ENCODE results near the gene TRIM28. TPM values are rescaled to one million over a fixed set of nuclear protein-coding genes. Genes with fewer than 3 reads are reported as not detected.

TRIM28 gene
- total and polyA plus RNA-seq, 9 of the 15 experiments (the other 6 are each of a cell fraction or from before 2014, with no cell fraction given), result 12.1 to 797 (median 490) TPM

DNA sequence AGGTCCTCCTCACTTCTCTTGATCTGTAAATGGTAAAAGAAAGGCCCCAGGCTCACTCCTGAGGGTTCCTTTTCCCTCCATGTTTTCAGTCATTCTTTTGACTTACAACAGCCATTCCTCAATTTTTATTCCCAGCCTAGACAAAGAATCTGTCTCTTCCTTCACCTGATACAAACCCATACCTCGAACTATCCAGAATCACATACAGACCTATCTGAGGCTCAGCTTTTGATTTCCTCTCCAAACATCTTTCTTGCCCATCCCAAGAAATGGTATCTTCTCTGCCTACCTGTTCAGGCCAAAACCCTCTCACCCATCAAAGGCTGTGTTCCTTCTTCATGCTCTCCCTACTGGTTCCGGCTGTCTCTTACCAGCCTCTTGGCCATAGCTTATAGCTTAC is 8.8 kb downstream of the TRIM28 start:
- DNase-seq (ENCODE audit: extremely low read depth in 1 of 4, low spot score in 3 of 4) (no peak), FAIRE-seq (no peak), ATAC-seq (no peak)
- Histone ChIP-seq H3K4me3 (no peak overlapping the region), H2AFZ (ENCODE audit: low read depth, low read length) (no peak overlapping the region), H3K27me3 (ENCODE audit: control insufficient read depth in 2 of 2, insufficient read depth in 2 of 2, low read length in 2 of 2) (no peaks in the 10 kb centered on the region), H3K9me3 (replicated peaks; ENCODE audit: control insufficient read depth, insufficient read depth, low read depth, low read length) (no peaks in the 10 kb centered on the region), H3K4me2 (ENCODE audit: insufficient read depth, low read length) (no peak overlapping the region), H3K9me1 (ENCODE audit: control insufficient read depth, insufficient read depth, low read length) (peaks cover 3% of the 10 kb centered on the region), H3K9ac (ENCODE audit: insufficient read depth in 1 of 2, low read depth in 2 of 2, low read length in 2 of 2) (no peak overlapping the region), H3K79me2 (ENCODE audit: control insufficient read depth, insufficient read depth, low read length) (peaks cover 50% of the 10 kb centered on the region), H3K27ac (ENCODE audit: extremely low read depth, low read depth, low read length) (no peak overlapping the region), H3K36me3 (ENCODE audit: control insufficient read depth, insufficient read depth, low read length) (peaks cover 83% of the 10 kb centered on the region), H4K20me1 (replicated peaks; ENCODE audit: control insufficient read depth, insufficient read depth, low read length) (peaks cover 14% of the 10 kb centered on the region), H3K4me1 (replicated peaks in 1 of 2; ENCODE audit: control insufficient read depth in 2 of 2, insufficient read depth in 2 of 2, low read length in 2 of 2) (peaks cover 28 to 59% of the 10 kb centered on the region in 2 experiments)
- no TSS peak for BruUV-seq (replicated peaks)
- 82% methylated on average over 2 of the region's 2 CpGs for WGBS (ENCODE audit: insufficient coverage, low coverage, missing lambda C conversion rate)
- in situ Hi-C loops (cut with MboI) (no loop called here), intact Hi-C loops (cut with micrococcal nuclease) (no loop called here)
- TF ChIP-seq SRSF1 (IDR thresholded peaks at IDR 0.05; ENCODE audit: low read depth, low read length) (no peak), CEBPG (CRISPR knock-in tag; IDR thresholded peaks at IDR 0.05) (no peak), CEBPG (tag; conservative IDR thresholded peaks at IDR 0.05 in 1 of 2, IDR thresholded peaks at IDR 0.05 in 1 of 2) (no peak), SREBF1 (IDR thresholded peaks at IDR 0.05; ENCODE audit: borderline replicate concordance, low read depth, low read length) (no peak)
- TF ChIP-seq, protein P1, sequence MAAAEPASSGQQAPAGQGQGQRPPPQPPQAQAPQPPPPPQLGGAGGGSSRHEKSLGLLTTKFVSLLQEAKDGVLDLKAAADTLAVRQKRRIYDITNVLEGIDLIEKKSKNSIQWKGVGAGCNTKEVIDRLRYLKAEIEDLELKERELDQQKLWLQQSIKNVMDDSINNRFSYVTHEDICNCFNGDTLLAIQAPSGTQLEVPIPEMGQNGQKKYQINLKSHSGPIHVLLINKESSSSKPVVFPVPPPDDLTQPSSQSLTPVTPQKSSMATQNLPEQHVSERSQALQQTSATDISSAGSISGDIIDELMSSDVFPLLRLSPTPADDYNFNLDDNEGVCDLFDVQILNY (CRISPR knock-in tag; IDR thresholded peaks at IDR 0.05), result no peak
- TF ChIP-seq, protein P2, sequence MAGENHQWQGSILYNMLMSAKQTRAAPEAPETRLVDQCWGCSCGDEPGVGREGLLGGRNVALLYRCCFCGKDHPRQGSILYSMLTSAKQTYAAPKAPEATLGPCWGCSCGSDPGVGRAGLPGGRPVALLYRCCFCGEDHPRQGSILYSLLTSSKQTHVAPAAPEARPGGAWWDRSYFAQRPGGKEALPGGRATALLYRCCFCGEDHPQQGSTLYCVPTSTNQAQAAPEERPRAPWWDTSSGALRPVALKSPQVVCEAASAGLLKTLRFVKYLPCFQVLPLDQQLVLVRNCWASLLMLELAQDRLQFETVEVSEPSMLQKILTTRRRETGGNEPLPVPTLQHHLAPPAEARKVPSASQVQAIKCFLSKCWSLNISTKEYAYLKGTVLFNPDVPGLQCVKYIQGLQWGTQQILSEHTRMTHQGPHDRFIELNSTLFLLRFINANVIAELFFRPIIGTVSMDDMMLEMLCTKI (IDR thresholded peaks at IDR 0.05; ENCODE audit: partially characterized antibody), result no peak
- ChIA-PET CTCF (ENCODE audit: low intra/inter-chr PET ratio) (no interaction called here), POLR2A (interaction anchor here (1.0 to 3.7 kb wide), 4 partner anchors 8 to 190 kb away, joined by 3 to 48 read pairs (median 6); partner anchors contain the start of genes TRIM28 and ZNF497)

Data from K562 (cell line).